Body of pancreas (tissue), 4 donors: Measurements from ENCODE around the gene PMF1. TPM values are rescaled to one million over a fixed set of nuclear protein-coding genes. Genes with fewer than 3 reads are reported as not detected.

Source experiments
- ATAC-seq: fragments of 150-250 bp; one replicate; pipeline ENCODE4 v1.9.1; 2016
- DNase-seq, 4 donors: peaks; one replicate each; pipeline ENCODE4 v3.0.0-alpha.2; 2019
- H3K27ac ChIP-seq, 4 donors: fragments of 200-600 bp; sonication (generic); 1 replicate in 3 of 4; 2 replicates in 1 of 4; pipeline versions ENCODE4 v1.5.1 to v1.6.1; 2016 to 2019; ENCODE audit warnings: mild to moderate bottlenecking in 1 of 4, mixed read lengths in 1 of 4, moderate library complexity in 1 of 4
- H3K27me3 ChIP-seq, 2 donors: fragments of 200-600 bp; sonication (generic); one replicate each; pipeline ENCODE4 v1.6.0; 2016; ENCODE audit warnings: mild to moderate bottlenecking in 1 of 2
- H3K36me3 ChIP-seq, 2 donors: fragments of 200-600 bp; sonication (generic); replicated peaks in 1 of 2; 2 replicates each; pipeline ENCODE4 v1.5.1; 2016; ENCODE audit warnings: low read depth in 2 of 2; ENCODE audit not compliant: insufficient read depth in 1 of 2
- H3K4me1 ChIP-seq: fragments of 200-600 bp; sonication (generic); one replicate; pipeline ENCODE4 v1.6.0; 2016
- H3K4me3 ChIP-seq, 2 donors: fragments of 200-600 bp; sonication (generic); 1 replicate in 1 of 2; 2 replicates in 1 of 2; pipeline ENCODE4 v1.5.1; 2016 to 2019
- H3K9me3 ChIP-seq, 3 donors: fragments of 200-600 bp; sonication (generic); 1 replicate in 2 of 3; 2 replicates in 1 of 3; pipeline ENCODE4 v1.5.1; 2016
- CTCF ChIP-seq, 7 experiments: fragments of 450-650 bp in 4 of 7; fragments of 200-600 bp in 3 of 7; sonication (generic) in 3 of 7; IDR thresholded peaks; one replicate each; pipeline ENCODE4 v1.5.1; 2016 to 2019; ENCODE audit warnings: antibody characterized with exemption in 7 of 7
- POLR2A ChIP-seq, 3 donors: fragments of 450-650 bp; IDR thresholded peaks; one replicate each; pipeline ENCODE4 v1.6.1; 2016; ENCODE audit warnings: antibody characterized with exemption in 3 of 3, mild to moderate bottlenecking in 2 of 3
- WGBS, 2 donors: methylation state at CpG; one replicate each; pipeline ENCODE4 v1.1.5; 2017; 5-methylcytosine and 5-hydroxymethylcytosine counted together
- intact Hi-C: fragments of 100-400 bp; cut with DNase I; formaldehyde crosslinking; loops from one replicate; pipeline ENCODE4 v1.15.1; 2023
- total RNA-seq, 2 donors: library from RNA; depleted of rRNA; stranded (reverse); fragments of >200 nt; gene quantifications; one replicate each; pipeline ENCODE4 v1.1.0, GENCODE V29; 2016

PMF1 gene
- total RNA-seq, 2 donors from 2014 or later, result 37.6 to 43.1 TPM

- TF ChIP-seq CTCF (IDR thresholded peaks at IDR 0.05) (no peak), POLR2A (IDR thresholded peaks at IDR 0.05) (no peak)
- Histone ChIP-seq H3K27me3 (no peaks in the 10 kb centered on the region), H3K4me1 (peaks cover 26% of the 10 kb centered on the region), H3K27ac (no peak overlapping the region), H3K9me3 (no peaks in the 10 kb centered on the region), H3K36me3 (peaks cover 0 to 6% of the 10 kb centered on the region in 2 donors), H3K4me3 (no peak overlapping the region)
- ATAC-seq (no peak), DNase-seq (no peak)
- intact Hi-C loops, result no loop called here
- 52 to 58% methylated on average over 4 of the region's 4 CpGs for WGBS, 2 donors
These were observed 17.0 kb upstream of the PMF1 start for GRCh38 chr1:156195853-156196252.

DNA sequence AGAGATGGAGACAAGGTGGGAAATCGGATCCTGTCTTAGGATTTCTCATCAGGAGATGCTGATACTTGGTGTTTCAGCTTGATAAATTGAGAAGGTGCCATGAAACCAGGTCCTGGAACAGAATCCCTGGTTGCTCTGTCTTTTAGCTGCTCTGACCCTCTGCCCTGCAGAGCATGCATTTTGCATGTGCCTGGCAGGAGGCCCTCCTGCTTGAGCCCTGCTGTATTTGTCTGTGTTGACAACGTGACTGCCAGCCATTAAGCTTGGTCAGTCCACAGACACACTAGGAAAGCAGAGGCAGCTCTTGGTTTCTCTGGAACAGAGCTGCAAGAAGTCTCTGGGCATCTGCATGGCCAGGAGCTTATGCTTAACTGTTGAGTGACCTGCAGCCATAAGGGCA lies 16.4 kb upstream of the PMF1 start:
- intact Hi-C loops, result no loop called here
- H3K4me3 ChIP-seq, result no peak overlapping the region
- H3K36me3 ChIP-seq, result peaks cover 0 to 6% of the 10 kb centered on the region in 2 donors
- ATAC-seq (no peak), DNase-seq (no peak)
- H3K9me3 ChIP-seq, result no peaks in the 10 kb centered on the region
- H3K4me1 ChIP-seq, result peaks cover 26% of the 10 kb centered on the region
- no peak for TF ChIP-seq POLR2A (IDR thresholded peaks at IDR 0.05)
- no peak for TF ChIP-seq CTCF (IDR thresholded peaks at IDR 0.05)
- WGBS, 2 donors, result 48 to 56% methylated on average over 2 of the region's 2 CpGs
- no peaks in the 10 kb centered on the region for H3K27me3 ChIP-seq
- no peak overlapping the region for H3K27ac ChIP-seq

DNA sequence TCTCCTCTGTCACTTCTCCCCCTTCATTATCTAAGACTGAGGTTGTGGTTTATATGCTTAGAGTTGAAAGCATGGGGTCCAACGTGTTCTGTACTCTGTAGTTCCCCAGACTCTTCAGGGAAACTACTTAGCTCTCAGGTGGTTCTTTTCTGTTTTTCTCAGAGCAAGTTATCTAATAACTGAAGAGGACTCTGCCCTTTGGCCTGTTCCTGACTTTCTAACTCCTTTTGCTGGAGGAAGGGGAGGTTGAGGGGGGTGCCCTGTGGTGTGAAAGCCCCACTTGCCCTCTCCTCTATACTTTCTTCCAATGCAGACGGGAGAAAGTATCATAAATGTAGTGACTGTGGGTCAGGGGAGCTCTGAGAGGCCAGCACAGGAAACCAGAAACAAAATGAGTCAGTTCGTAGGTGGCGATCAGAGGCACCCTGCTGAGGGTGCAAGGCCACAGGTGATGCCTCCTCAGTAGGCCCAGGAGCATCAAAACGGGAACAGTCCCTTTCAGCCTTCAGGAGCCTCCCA lies 13.9 kb upstream of the PMF1 start:
- Histone ChIP-seq H3K9me3 (no peaks in the 10 kb centered on the region), H3K27ac (no peak overlapping the region), H3K4me1 (peaks cover 26% of the 10 kb centered on the region), H3K27me3 (no peaks in the 10 kb centered on the region), H3K4me3 (no peak overlapping the region), H3K36me3 (peaks cover 0 to 6% of the 10 kb centered on the region in 2 donors)
- no peak for TF ChIP-seq POLR2A (IDR thresholded peaks at IDR 0.05)
- TF ChIP-seq CTCF (IDR thresholded peaks at IDR 0.05), result no peak
- DNase-seq (no peak), ATAC-seq (no peak)
- intact Hi-C loops, result no loop called here
- 52 to 71% methylated on average over 5 of the region's 5 CpGs for WGBS, 2 donors

- Histone ChIP-seq H3K9me3 (no peaks in the 10 kb centered on the region), H3K4me1 (peaks cover 18% of the 10 kb centered on the region), H3K27ac (no peak overlapping the region), H3K27me3 (no peaks in the 10 kb centered on the region), H3K4me3 (no peak overlapping the region), H3K36me3 (peaks cover 0 to 6% of the 10 kb centered on the region in 2 donors)
- intact Hi-C loops, result no loop called here
- 80 to 85% methylated on average over 5 to 8 of the region's 8 CpGs for WGBS, 2 donors
- no peak for ATAC-seq
- DNase-seq, result no peak
- TF ChIP-seq POLR2A (IDR thresholded peaks at IDR 0.05), result no peak
These were observed 12.8 kb upstream of the PMF1 start for GRCh38 chr1:156200044-156200443.

DNA sequence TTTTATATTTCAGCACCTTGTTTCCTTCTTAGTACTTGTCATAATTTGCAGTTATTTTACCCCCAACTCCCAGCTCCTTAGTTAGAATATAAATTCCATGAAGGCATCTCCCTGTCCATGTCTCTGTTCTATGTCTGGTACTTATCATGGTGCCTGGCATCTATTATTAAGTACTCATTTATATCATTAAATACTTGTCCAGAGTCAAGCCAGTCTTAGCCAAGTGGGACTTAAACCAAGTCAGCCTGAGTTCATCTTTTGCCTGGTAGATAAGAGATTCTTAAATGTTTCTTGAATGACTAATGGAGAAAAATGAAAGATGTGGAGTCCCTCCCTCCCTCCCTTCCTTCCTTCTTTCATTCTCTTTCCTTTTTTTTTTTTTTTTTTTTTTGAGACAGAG lies 9.5 kb upstream of the PMF1 start:
- no peak for TF ChIP-seq CTCF (IDR thresholded peaks at IDR 0.05)
- H3K4me1 ChIP-seq, result no peaks in the 10 kb centered on the region
- intact Hi-C loops, result no loop called here
- H3K36me3 ChIP-seq, result peaks cover 0 to 6% of the 10 kb centered on the region in 2 donors
- H3K4me3 ChIP-seq, result no peak overlapping the region
- DNase-seq, result no peak
- no peak overlapping the region for H3K27ac ChIP-seq
- ATAC-seq, result no peak
- no peaks in the 10 kb centered on the region for H3K9me3 ChIP-seq
- no peaks in the 10 kb centered on the region for H3K27me3 ChIP-seq
